Measurements from ENCODE around the gene EVC2.

The EVC2 gene

DNA sequence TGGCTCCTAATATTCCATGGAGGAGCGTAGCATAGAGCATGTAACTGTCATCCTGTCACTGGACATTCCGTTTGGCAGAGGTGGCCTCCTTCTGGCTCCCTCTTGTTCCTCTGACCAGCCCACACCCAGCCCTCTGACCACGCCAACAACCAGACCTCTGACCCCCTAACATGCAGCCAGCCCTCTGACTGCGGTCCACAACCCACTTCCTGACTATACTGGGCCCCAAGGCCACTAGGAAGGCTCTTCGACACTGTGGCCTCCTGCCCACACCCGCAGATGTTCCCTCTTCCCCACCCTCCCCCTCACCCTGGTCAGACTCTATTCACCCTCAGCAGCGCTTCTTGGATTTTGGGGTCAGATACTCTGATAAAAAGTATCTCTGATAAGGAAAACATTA is 141.4 kb downstream of the EVC2 start:
- TF ChIP-seq CTCF (IDR thresholded peaks at IDR 0.05; ENCODE audit: insufficient read depth, low read depth, low read length, missing control alignments): no peak
- no peak overlapping the region for H3K4me3 ChIP-seq (ENCODE audit: low read length)
- no peak for DNase-seq (ENCODE audit: low read depth)

DNA sequence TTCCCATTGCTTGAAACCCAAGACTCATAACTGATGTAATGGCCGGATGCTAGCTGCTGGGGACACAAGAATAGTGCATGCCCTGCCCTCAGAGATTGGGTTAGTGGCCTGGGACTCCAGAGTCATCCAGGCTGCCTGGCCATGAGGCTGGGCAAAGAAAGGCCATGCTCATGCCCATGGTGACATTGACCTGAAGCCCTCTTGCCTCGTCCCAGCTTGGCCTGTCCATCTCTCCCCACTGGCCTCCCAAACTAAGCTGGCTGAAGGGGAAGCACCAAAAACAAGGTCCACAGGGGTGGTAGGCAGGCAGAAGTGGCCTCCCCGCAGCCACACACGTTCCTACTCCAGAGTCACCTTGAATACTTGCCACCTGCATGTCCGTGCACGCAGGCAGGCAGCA is 141.8 kb downstream of the EVC2 start:
- DNase-seq (ENCODE audit: low read depth): no peak

DNA sequence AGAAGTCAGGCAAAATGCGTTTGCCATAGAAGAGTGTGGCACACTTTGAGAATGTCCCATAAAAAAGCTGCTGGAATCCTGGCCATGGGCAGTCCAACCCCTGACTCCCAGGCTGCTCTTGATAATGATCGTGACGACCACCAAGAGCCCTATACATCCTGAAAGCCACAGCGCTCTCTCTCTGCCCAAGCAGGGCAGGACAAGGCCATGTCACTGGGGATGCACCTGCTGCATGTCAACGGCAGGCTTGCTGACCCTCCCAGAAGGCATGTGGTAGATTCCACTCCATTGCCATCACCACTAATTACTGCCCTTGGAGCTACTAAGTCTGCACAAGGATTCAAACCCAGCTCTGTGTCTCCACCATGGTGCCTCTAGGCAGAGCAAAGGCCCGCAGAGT is 144.5 kb downstream of the EVC2 start:
- TF ChIP-seq CTCF (IDR thresholded peaks at IDR 0.05; ENCODE audit: insufficient read depth, low read depth, low read length, missing control alignments): no peak
- DNase-seq (ENCODE audit: low read depth): no peak
- H3K4me3 ChIP-seq (ENCODE audit: low read length): no peak overlapping the region

More for the DNA sequence above, 141.8 kb downstream of the EVC2 start:
- TF ChIP-seq CTCF (IDR thresholded peaks at IDR 0.05; ENCODE audit: insufficient read depth, low read depth, low read length, missing control alignments): no peak
- H3K4me3 ChIP-seq (ENCODE audit: low read length): no peak overlapping the region

DNA sequence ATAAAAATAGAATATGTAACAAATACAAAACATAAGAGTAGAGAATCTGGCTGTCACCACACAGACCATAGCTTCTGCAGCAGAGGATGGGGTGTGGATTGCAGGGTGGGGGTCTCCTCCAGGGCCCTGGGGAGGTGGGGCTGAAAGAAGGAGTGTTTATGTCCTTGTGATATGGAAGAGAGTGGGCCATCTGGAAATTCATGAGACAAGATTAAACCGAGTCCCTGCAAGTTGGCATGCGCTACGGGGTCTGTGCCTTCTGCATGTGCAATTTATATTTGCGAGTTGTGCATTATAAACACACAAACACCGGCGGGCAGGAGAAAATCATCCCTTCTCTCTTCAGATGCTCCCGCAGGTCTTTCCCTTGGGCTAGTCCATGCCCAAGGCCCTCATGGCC is 145.9 kb downstream of the EVC2 start:
- no peak overlapping the region for H3K4me3 ChIP-seq (ENCODE audit: low read length)
- TF ChIP-seq CTCF (IDR thresholded peaks at IDR 0.05; ENCODE audit: insufficient read depth, low read depth, low read length, missing control alignments): no peak
- no peak for DNase-seq (ENCODE audit: low read depth)

DNA sequence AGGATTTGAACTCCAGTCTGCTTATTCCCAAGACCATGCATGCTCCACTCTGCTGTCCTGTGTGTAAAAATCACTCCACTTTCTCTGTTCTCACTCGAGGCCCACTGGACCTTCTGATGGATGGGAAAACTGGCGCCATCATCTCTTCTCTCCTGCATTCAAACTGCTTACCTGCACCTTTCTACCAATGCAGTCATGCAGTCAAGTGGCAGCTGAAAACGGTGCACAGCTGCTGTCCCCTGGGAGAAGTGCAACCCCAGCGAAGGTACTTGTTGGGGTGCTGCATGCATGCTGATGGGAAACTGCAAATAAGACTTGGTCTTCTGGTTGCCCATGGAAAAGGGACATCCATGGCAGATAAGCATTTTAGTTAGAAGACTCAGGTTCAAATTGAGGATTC is 147.1 kb downstream of the EVC2 start:
- no peak for DNase-seq (ENCODE audit: low read depth)
- no peak for TF ChIP-seq CTCF (IDR thresholded peaks at IDR 0.05; ENCODE audit: insufficient read depth, low read depth, low read length, missing control alignments)
- H3K4me3 ChIP-seq (ENCODE audit: low read length): no peak overlapping the region

GRCh38 chr4:5558502-5558901 is 149.9 kb downstream of the EVC2 start:
- no peak for TF ChIP-seq CTCF (IDR thresholded peaks at IDR 0.05; ENCODE audit: insufficient read depth, low read depth, low read length, missing control alignments)
- no peak for DNase-seq (ENCODE audit: low read depth)

GRCh38 chr4:5554376-5554775 is 154.0 kb downstream of the EVC2 start:
- DNase-seq (ENCODE audit: low read depth): no peak
- no peak for TF ChIP-seq CTCF (IDR thresholded peaks at IDR 0.05; ENCODE audit: insufficient read depth, low read depth, low read length, missing control alignments)
- no peak overlapping the region for H3K4me3 ChIP-seq (ENCODE audit: low read length)

More at GRCh38 chr4:5558502-5558901, 149.9 kb downstream of the EVC2 start:
- no peak overlapping the region for H3K4me3 ChIP-seq (ENCODE audit: low read length)

All from epithelial cell of esophagus (primary cell).